ENCODE results near the gene ELL3. TPM values are rescaled to one million over a fixed set of nuclear protein-coding genes. Genes with fewer than 3 reads are reported as not detected.
"Not testable (repeated sequence)": the region's sequence is repeated elsewhere in the genome, so short reads cannot be mapped to it uniquely, and the experiment has no call there.

ELL3 gene
- total RNA-seq, 1 donor from 2014 or later: 5.6 TPM

GRCh38 chr15:43746245-43746902 is 30.4 kb downstream of the ELL3 start, which contains the start of gene PDIA3:
Gene PDIA3, plus strand, starts transcription at chr15:43746438. Its CDS starts 102 bp downstream, at chr15:43746540.
- peak; percentile 96 for DNase-seq (ENCODE audit: low spot score)
- ATAC-seq: peak; percentile 98
- intact Hi-C loops (cut with DNase I): not testable (repeated sequence)

GRCh38 chr15:43735416-43735815 is 41.4 kb downstream of the ELL3 start:
- ATAC-seq (no peak), DNase-seq (ENCODE audit: low spot score) (no peak)
- intact Hi-C loops (cut with DNase I): no loop called here

- DNase-seq (ENCODE audit: low spot score); intact Hi-C loops (cut with DNase I); ATAC-seq: not testable (repeated sequence)
Observed at GRCh38 chr15:43728053-43728725, 48.6 kb downstream of the ELL3 start.

DNA sequence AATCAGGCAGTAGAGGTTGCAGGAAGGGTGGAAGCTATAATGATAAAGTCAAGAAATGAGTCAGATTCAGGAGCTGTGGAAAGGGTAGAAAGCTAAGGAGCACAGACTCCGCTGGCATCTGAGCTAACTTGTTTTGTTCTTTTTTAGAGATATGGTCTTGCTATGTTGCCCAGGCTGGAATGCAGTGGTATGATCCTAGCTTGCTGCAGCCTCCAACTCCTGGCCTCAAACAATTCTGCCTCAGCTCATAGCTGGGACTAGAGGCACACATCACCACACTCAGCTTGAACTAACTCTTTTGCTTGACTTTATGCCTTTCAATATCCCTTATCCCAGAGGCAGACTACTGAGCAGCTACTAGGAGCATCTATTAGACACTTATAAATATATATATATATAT is 50.5 kb downstream of the ELL3 start:
- DNase-seq (ENCODE audit: low spot score); intact Hi-C loops (cut with DNase I): not testable (repeated sequence)

DNA sequence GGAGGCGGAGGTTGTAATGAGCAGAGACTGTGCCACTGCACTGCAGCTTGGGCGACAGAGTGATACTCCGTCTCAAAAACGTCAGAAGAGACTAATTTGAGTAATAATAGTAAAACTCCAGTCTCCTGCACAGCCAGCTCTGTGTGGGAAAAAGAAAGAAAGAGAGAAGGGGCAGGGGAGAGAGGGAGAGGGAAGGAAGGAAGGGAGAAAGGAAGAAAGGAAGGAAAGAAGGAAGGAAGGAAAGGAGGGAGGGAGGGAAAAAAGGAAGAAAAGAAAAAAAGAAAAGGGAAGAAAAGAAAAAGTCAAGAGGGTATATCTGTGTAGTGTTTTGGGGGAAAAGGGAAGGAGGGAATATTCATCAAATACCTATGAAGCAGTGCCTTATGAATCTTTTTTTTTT is 53.6 kb downstream of the ELL3 start:
- no peak for DNase-seq (ENCODE audit: low spot score)
- no peak for ATAC-seq
- intact Hi-C loops (cut with DNase I): no loop called here

More for the DNA sequence above, 50.5 kb downstream of the ELL3 start:
- ATAC-seq: not testable (repeated sequence)

Small RNA genes within 50 kb of the gene (microRNA-seq; reads per million reads assigned to microRNA genes)
- gene MIR1282: not detected

Other genes with a start within 250 kb of the ELL3 start
- 74.8 TPM for gene PPIP5K1, start 186.8 kb downstream of the ELL3 start, total RNA-seq
- not detected for gene CKMT1B, start 182.9 kb downstream of the ELL3 start, total RNA-seq
- 0.89 TPM for gene STRC, start 158.2 kb downstream of the ELL3 start, total RNA-seq
- 12.5 TPM for gene CATSPER2, start 128.1 kb downstream of the ELL3 start, total RNA-seq
- 0.36 TPM for gene CKMT1A, start 83.1 kb downstream of the ELL3 start, total RNA-seq
- 194 TPM for gene PDIA3, start 30.5 kb downstream of the ELL3 start, total RNA-seq
- 656 TPM for gene SERF2, start 15.4 kb upstream of the ELL3 start, total RNA-seq
- 0.31 TPM for gene SERINC4, start 23.3 kb upstream of the ELL3 start, total RNA-seq
- 13.6 TPM for gene HYPK, start 23.6 kb upstream of the ELL3 start, total RNA-seq
- gene MFAP1, start 47.7 kb upstream of the ELL3 start, total RNA-seq: 17.3 TPM
- gene WDR76, start 50.0 kb upstream of the ELL3 start, total RNA-seq: 5.1 TPM